ENCODE results near the gene CCDC142. TPM values are rescaled to one million over a fixed set of nuclear protein-coding genes. Genes with fewer than 3 reads are reported as not detected.

The CCDC142 gene
- total RNA-seq, 1 donor from 2014 or later, result 41.3 TPM

- no peaks in the 10 kb centered on the region for H3K27me3 ChIP-seq
- no peak within 1 kb of the TSS for H3K4me3 ChIP-seq
- intact Hi-C loops (cut with DNase I), result no loop called here
- H3K4me1 ChIP-seq, result peaks cover 21% of the 10 kb centered on the region
- no peak for TF ChIP-seq CTCF (IDR thresholded peaks at IDR 0.05)
- TF ChIP-seq POLR2A (IDR thresholded peaks at IDR 0.05), result no peak
- no peak for DNase-seq (ENCODE audit: extremely low spot score in 2 of 2)
- no peak within 1 kb of the TSS for H3K27ac ChIP-seq
- H3K9me3 ChIP-seq, result no peaks in the 10 kb centered on the region
- H3K36me3 ChIP-seq, result peaks cover 0 to 21% of the 10 kb centered on the region in 2 donors
Measured at GRCh38 chr2:74525717-74526648, 43.2 kb upstream of the CCDC142 start, which contains the start of gene DQX1. TSS of gene DQX1 (minus strand) at chr2:74526231. CDS start at chr2:74525729, 502 bp downstream.

- intact Hi-C loops (cut with DNase I), result no loop called here
Measured at GRCh38 chr2:74524955-74525716, 42.3 kb upstream of the CCDC142 start.

GRCh38 chr2:74524005-74524404 is 41.2 kb upstream of the CCDC142 start:
- H3K9me3 ChIP-seq, result no peaks in the 10 kb centered on the region
- peaks cover 14% of the 10 kb centered on the region for H3K4me1 ChIP-seq
- intact Hi-C loops (cut with DNase I), result no loop called here
- DNase-seq (ENCODE audit: extremely low spot score in 2 of 2), result no peak
- TF ChIP-seq POLR2AphosphoS5 (IDR thresholded peaks at IDR 0.05; ENCODE audit: insufficient read depth in 1 of 2, low read depth in 1 of 2), result no peak
- no peak for TF ChIP-seq CTCF (IDR thresholded peaks at IDR 0.05)
- H3K4me3 ChIP-seq, result no peak overlapping the region
- peaks cover 0 to 21% of the 10 kb centered on the region in 2 donors for H3K36me3 ChIP-seq
- no peaks in the 10 kb centered on the region for H3K27me3 ChIP-seq
- H3K27ac ChIP-seq, result no peak overlapping the region

More at GRCh38 chr2:74524955-74525716, 42.3 kb upstream of the CCDC142 start:
- TF ChIP-seq POLR2A (IDR thresholded peaks at IDR 0.05) (no peak), CTCF (IDR thresholded peaks at IDR 0.05) (no peak), POLR2AphosphoS5 (IDR thresholded peaks at IDR 0.05; ENCODE audit: insufficient read depth in 1 of 2, low read depth in 1 of 2) (no peak)
- H3K9me3 ChIP-seq, result no peaks in the 10 kb centered on the region
- peaks cover 16% of the 10 kb centered on the region for H3K4me1 ChIP-seq
- no peaks in the 10 kb centered on the region for H3K27me3 ChIP-seq
- H3K36me3 ChIP-seq, result peaks cover 0 to 21% of the 10 kb centered on the region in 2 donors
- no peak overlapping the region for H3K4me3 ChIP-seq
- DNase-seq (ENCODE audit: extremely low spot score in 2 of 2), result no peak
- no peak overlapping the region for H3K27ac ChIP-seq

GRCh38 chr2:74522516-74522915 is 39.7 kb upstream of the CCDC142 start:
- no peaks in the 10 kb centered on the region for H3K4me1 ChIP-seq
- H3K27me3 ChIP-seq, result no peaks in the 10 kb centered on the region
- intact Hi-C loops (cut with DNase I), result no loop called here
- no peak for DNase-seq (ENCODE audit: extremely low spot score in 2 of 2)
- no peak overlapping the region for H3K27ac ChIP-seq
- no peak for TF ChIP-seq POLR2A (IDR thresholded peaks at IDR 0.05)
- TF ChIP-seq POLR2AphosphoS5 (IDR thresholded peaks at IDR 0.05; ENCODE audit: insufficient read depth in 1 of 2, low read depth in 1 of 2), result no peak
- no peak for TF ChIP-seq CTCF (IDR thresholded peaks at IDR 0.05)
- H3K9me3 ChIP-seq, result no peaks in the 10 kb centered on the region
- peaks cover 0 to 17% of the 10 kb centered on the region in 2 donors for H3K36me3 ChIP-seq
- H3K4me3 ChIP-seq, result no peak overlapping the region
